CD14-positive monocyte (primary cell): Measurements from ENCODE around the gene MIGA2. TPM values are rescaled to one million over a fixed set of nuclear protein-coding genes. Genes with fewer than 3 reads are reported as not detected.
A peak's percentile ranks its signal among the peaks of the same experiment; 100 is the strongest.

ENCODE experiments used
- DNase-seq, 3 donors: peaks; one replicate each; pipeline ENCODE4 v3.0.0-alpha.2; 2011 to 2022
- H2AFZ ChIP-seq: 2 replicates; pipeline ENCODE4 v1.6.0; 2012; ENCODE audit warnings: mild to moderate bottlenecking, low read depth, low read length, inconsistent platforms; ENCODE audit not compliant: insufficient read depth, poor library complexity, severe bottlenecking
- H3K27ac ChIP-seq, 2 donors: 1 replicate in 1 of 2; 2 replicates in 1 of 2; pipeline ENCODE4 v1.5.1; 2012 to 2013; ENCODE audit warnings: low read length in 2 of 2, control low read depth in 1 of 2, inconsistent platforms in 1 of 2, low read depth in 1 of 2, mild to moderate bottlenecking in 1 of 2
- H3K27me3 ChIP-seq, 2 donors: one replicate each; pipeline versions ENCODE4 v1.6.0 to v1.6.1; 2011 to 2013; ENCODE audit warnings: low read length in 2 of 2; ENCODE audit not compliant: control insufficient read depth in 2 of 2, insufficient read depth in 2 of 2
- H3K36me3 ChIP-seq, 2 donors: replicated peaks in 1 of 2; 1 replicate in 1 of 2; 2 replicates in 1 of 2; pipeline versions ENCODE4 v1.5.1 to v1.6.1; 2012 to 2013; ENCODE audit warnings: low read length in 2 of 2, control low read depth in 1 of 2, inconsistent platforms in 1 of 2, mild to moderate bottlenecking in 1 of 2; ENCODE audit not compliant: insufficient read depth in 2 of 2, control insufficient read depth in 1 of 2
- H3K4me1 ChIP-seq, 2 donors: 1 replicate in 1 of 2; 2 replicates in 1 of 2; pipeline versions ENCODE4 v1.5.1 to v1.6.1; 2012 to 2013; ENCODE audit warnings: low read length in 2 of 2, control low read depth in 1 of 2, inconsistent platforms in 1 of 2, mild to moderate bottlenecking in 1 of 2, moderate library complexity in 1 of 2; ENCODE audit not compliant: insufficient read depth in 2 of 2, control insufficient read depth in 1 of 2
- H3K4me2 ChIP-seq: replicated peaks from 2 replicates; pipeline ENCODE3; 2012; ENCODE audit warnings: low read length, moderate library complexity, mild to moderate bottlenecking; ENCODE audit not compliant: poor library complexity, severe bottlenecking; ENCODE audit errors: extremely low read depth
- H3K4me3 ChIP-seq, 3 experiments: fragments of 200-600 bp in 1 of 3; sonication (generic) in 1 of 3; replicated peaks in 1 of 3; 1 replicate in 2 of 3; 2 replicates in 1 of 3; pipeline ENCODE4 v1.5.1; 2011 to 2013; ENCODE audit warnings: low read length in 3 of 3, mild to moderate bottlenecking in 3 of 3, control low read depth in 2 of 3, low read depth in 2 of 3, inconsistent platforms in 1 of 3, moderate library complexity in 1 of 3
- H3K79me2 ChIP-seq: 2 replicates; pipeline ENCODE4 v1.6.0; 2012; ENCODE audit warnings: mild to moderate bottlenecking, control low read depth, inconsistent platforms, low read length, moderate library complexity; ENCODE audit not compliant: insufficient read depth
- H3K9ac ChIP-seq: 2 replicates; pipeline ENCODE4 v1.6.0; 2017; ENCODE audit warnings: low read length, mild to moderate bottlenecking; ENCODE audit not compliant: insufficient read depth, poor library complexity, severe bottlenecking
- H3K9me3 ChIP-seq, 2 donors: replicated peaks in 1 of 2; 1 replicate in 1 of 2; 2 replicates in 1 of 2; pipeline versions ENCODE4 v1.5.1 to v1.6.1; 2012 to 2013; ENCODE audit warnings: low read length in 2 of 2, control low read depth in 1 of 2; ENCODE audit not compliant: control insufficient read depth in 1 of 2, insufficient read depth in 1 of 2
- H4K20me1 ChIP-seq: 2 replicates; pipeline ENCODE4 v1.6.0; 2012; ENCODE audit warnings: mild to moderate bottlenecking, low read length, control low read depth, moderate library complexity; ENCODE audit not compliant: insufficient read depth
- H3K27ac Mint-ChIP-seq, 7 donors: one replicate each; pipeline ENCODE4 v1.8.0; 2020; ENCODE audit warnings: mild to moderate bottlenecking in 7 of 7, mixed read lengths in 7 of 7, moderate library complexity in 6 of 7, inconsistent platforms in 2 of 7
- H3K27me3 Mint-ChIP-seq, 3 donors: one replicate each; pipeline ENCODE4 v1.8.0; 2021 to 2022; ENCODE audit warnings: low read depth in 3 of 3, mild to moderate bottlenecking in 3 of 3, mixed read lengths in 3 of 3, moderate library complexity in 3 of 3, inconsistent platforms in 1 of 3
- H3K36me3 Mint-ChIP-seq, 2 donors: one replicate each; pipeline ENCODE4 v1.8.0; 2020; ENCODE audit warnings: mixed read lengths in 2 of 2, inconsistent platforms in 1 of 2, mild to moderate bottlenecking in 1 of 2
- H3K4me1 Mint-ChIP-seq: one replicate; pipeline ENCODE4 v1.8.0; 2020; ENCODE audit warnings: mild to moderate bottlenecking, mixed read lengths
- H3K4me3 Mint-ChIP-seq, 2 donors: one replicate each; pipeline ENCODE4 v1.8.0; 2020; ENCODE audit warnings: mild to moderate bottlenecking in 2 of 2, mixed read lengths in 2 of 2, moderate library complexity in 1 of 2
- H3K9me3 Mint-ChIP-seq, 7 donors: one replicate each; pipeline ENCODE4 v1.8.0; 2020 to 2022; ENCODE audit warnings: mixed read lengths in 7 of 7, mild to moderate bottlenecking in 6 of 7, moderate library complexity in 6 of 7, inconsistent platforms in 2 of 7
- CTCF ChIP-seq: fragments of 200-600 bp; IDR thresholded peaks from one replicate; pipeline ENCODE4 v1.8.0; 2022; ENCODE audit warnings: antibody characterized with exemption, mild to moderate bottlenecking
- WGBS: methylation state at CpG from one replicate; pipeline ENCODE4 v1.1.5; 2013; ENCODE audit warnings: missing lambda C conversion rate; ENCODE audit not compliant: insufficient coverage; 5-methylcytosine and 5-hydroxymethylcytosine counted together
- intact Hi-C, 2 donors: fragments of 100-400 bp; cut with micrococcal nuclease; formaldehyde crosslinking; loops; one replicate each; pipeline versions ENCODE4 v1.15.0 to v1.15.1; 2023
- polyA plus RNA-seq, 3 donors: library from polyadenylated mRNA; depleted of rRNA in 1 of 3; unstranded in 2 of 3; stranded (reverse) in 1 of 3; fragments of 300-500 nt in 2 of 3; fragments of >200 nt in 1 of 3; fragmentation: Illumina TruSeq in 2 of 3; gene quantifications; 1 replicate in 2 of 3; 2 replicates in 1 of 3; pipeline ENCODE4 v1.2.3, GENCODE V29; 2012 to 2021

The MIGA2 gene
- polyA plus RNA-seq, 3 donors = 1.9 to 45.4 (median 5.9) TPM

- Mint-ChIP-seq H3K27ac (no peak overlapping the region), H3K4me1 (peaks cover 26% of the 10 kb centered on the region), H3K27me3 (peaks cover 0 to 5% (median 0%) of the 10 kb centered on the region in 3 donors), H3K4me3 (no peak overlapping the region), H3K36me3 (peaks cover 6 to 26% of the 10 kb centered on the region in 2 donors), H3K9me3 (peaks cover 0 to under 1% (median 0%) of the 10 kb centered on the region in 7 donors)
- Histone ChIP-seq H3K4me2 (no peak overlapping the region), H3K27me3 (no peaks in the 10 kb centered on the region), H3K36me3 (peaks cover 0 to 6% of the 10 kb centered on the region in 2 donors), H3K79me2 (peaks cover 11% of the 10 kb centered on the region), H3K27ac (no peak overlapping the region), H2AFZ (no peak overlapping the region), H3K4me3 (no peak overlapping the region), H4K20me1 (peaks cover 11% of the 10 kb centered on the region), H3K9ac (peak overlapping the region; percentile 4), H3K9me3 (no peaks in the 10 kb centered on the region), H3K4me1 (peaks cover 9 to 19% of the 10 kb centered on the region in 2 donors)
- no CpG with 5 or more reads among the region's 4 CpGs for WGBS
- peak in 1 of 3 donors; percentile 2 for DNase-seq
- intact Hi-C loops = loop anchor here in 1 of 2 donors (10.0 kb wide), 1 partner anchor 569 kb away; the partner anchor contains the start of gene ODF2
- no peak for TF ChIP-seq CTCF
Observed at GRCh38 chr9:129023908-129024233, 12.6 kb upstream of the MIGA2 start.

- Mint-ChIP-seq H3K9me3 (no peaks in the 10 kb centered on the region), H3K4me1 (peaks cover 23% of the 10 kb centered on the region), H3K36me3 (peaks cover 5 to 9% of the 10 kb centered on the region in 2 donors), H3K4me3 (peak overlapping the region in 1 of 2 donors; percentile 71), H3K27ac (no peak overlapping the region), H3K27me3 (peaks cover 0 to 5% (median 0%) of the 10 kb centered on the region in 3 donors)
- WGBS = 87% methylated on average over 4 of the region's 17 CpGs
- no peak overlapping the region for H2AFZ ChIP-seq
- H3K27ac ChIP-seq = no peak overlapping the region
- intact Hi-C loops = loop anchor here (5.0 to 10.0 kb wide), 2 partner anchors 79 to 572 kb away; partner anchors contain the start of genes DOLK (in 1 of the 2), NUP188 (in 1 of the 2) and ODF2 (in 1 of the 2)
- DNase-seq = peak in 1 of 3 donors; percentile 9
- peak overlapping the region; percentile 88 for H3K4me2 ChIP-seq
- H3K9ac ChIP-seq = no peak overlapping the region
- no peaks in the 10 kb centered on the region for H3K27me3 ChIP-seq
- H3K79me2 ChIP-seq = peaks cover 11% of the 10 kb centered on the region
- H3K36me3 ChIP-seq = no peaks in the 10 kb centered on the region
- H3K9me3 ChIP-seq = no peaks in the 10 kb centered on the region
- H3K4me3 ChIP-seq = peak overlapping the region in 1 of 3 experiments; percentile 78
- H3K4me1 ChIP-seq = peaks cover 12 to 24% of the 10 kb centered on the region in 2 donors
- no peak for TF ChIP-seq CTCF
- H4K20me1 ChIP-seq = peaks cover 11% of the 10 kb centered on the region
Observed at GRCh38 chr9:129026442-129027223, 9.8 kb upstream of the MIGA2 start.
